ENCODE measurements around the gene ARHGAP10.

ARHGAP10 gene

GRCh38 chr4:148095346-148095923 lies 363.5 kb downstream of the ARHGAP10 start:
- intact Hi-C loops (cut with DNase I; ENCODE audit: low total_unique reads), result no loop called here
- no peak for DNase-seq
- Histone ChIP-seq H3K27ac (no peak overlapping the region), H3K27me3 (no peaks in the 10 kb centered on the region), H3K36me3 (peaks cover 0 to 27% (median 6%) of the 10 kb centered on the region in 3 donors), H3K4me3 (no peak overlapping the region), H3K4me1 (no peaks in the 10 kb centered on the region), H3K9me3 (no peaks in the 10 kb centered on the region)
- TF ChIP-seq, protein P1, sequence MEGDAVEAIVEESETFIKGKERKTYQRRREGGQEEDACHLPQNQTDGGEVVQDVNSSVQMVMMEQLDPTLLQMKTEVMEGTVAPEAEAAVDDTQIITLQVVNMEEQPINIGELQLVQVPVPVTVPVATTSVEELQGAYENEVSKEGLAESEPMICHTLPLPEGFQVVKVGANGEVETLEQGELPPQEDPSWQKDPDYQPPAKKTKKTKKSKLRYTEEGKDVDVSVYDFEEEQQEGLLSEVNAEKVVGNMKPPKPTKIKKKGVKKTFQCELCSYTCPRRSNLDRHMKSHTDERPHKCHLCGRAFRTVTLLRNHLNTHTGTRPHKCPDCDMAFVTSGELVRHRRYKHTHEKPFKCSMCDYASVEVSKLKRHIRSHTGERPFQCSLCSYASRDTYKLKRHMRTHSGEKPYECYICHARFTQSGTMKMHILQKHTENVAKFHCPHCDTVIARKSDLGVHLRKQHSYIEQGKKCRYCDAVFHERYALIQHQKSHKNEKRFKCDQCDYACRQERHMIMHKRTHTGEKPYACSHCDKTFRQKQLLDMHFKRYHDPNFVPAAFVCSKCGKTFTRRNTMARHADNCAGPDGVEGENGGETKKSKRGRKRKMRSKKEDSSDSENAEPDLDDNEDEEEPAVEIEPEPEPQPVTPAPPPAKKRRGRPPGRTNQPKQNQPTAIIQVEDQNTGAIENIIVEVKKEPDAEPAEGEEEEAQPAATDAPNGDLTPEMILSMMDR (IDR thresholded peaks at IDR 0.05), result no peak

DNA sequence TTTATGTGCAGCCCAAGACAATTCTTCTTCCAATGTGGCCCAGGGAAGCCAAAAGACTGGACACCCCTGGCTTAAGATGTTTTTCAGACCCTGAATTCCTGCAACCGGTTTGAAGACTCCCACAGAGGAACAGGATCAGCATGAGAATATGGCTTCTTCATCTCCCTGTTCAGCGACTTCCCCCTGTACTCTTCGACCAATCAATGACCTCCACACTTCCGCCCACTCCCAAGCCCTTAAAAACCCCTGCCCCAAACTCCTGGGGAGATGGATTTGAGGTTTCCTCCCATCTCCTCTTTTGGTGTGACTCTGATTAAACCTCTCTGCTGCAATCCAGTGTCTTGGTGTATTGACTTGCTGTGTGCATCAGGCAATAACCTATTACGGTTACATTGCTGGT lies 365.9 kb downstream of the ARHGAP10 start:
- TF ChIP-seq, protein P1 (IDR thresholded peaks at IDR 0.05), result no peak
- no peak overlapping the region for H3K4me3 ChIP-seq
- no peak overlapping the region for H3K27ac ChIP-seq
- H3K27me3 ChIP-seq, result no peaks in the 10 kb centered on the region
- H3K9me3 ChIP-seq, result no peaks in the 10 kb centered on the region
- peaks cover 0 to 21% (median 6%) of the 10 kb centered on the region in 3 donors for H3K36me3 ChIP-seq
- DNase-seq, result no peak
- no peaks in the 10 kb centered on the region for H3K4me1 ChIP-seq
- intact Hi-C loops (cut with DNase I; ENCODE audit: low total_unique reads), result no loop called here

DNA sequence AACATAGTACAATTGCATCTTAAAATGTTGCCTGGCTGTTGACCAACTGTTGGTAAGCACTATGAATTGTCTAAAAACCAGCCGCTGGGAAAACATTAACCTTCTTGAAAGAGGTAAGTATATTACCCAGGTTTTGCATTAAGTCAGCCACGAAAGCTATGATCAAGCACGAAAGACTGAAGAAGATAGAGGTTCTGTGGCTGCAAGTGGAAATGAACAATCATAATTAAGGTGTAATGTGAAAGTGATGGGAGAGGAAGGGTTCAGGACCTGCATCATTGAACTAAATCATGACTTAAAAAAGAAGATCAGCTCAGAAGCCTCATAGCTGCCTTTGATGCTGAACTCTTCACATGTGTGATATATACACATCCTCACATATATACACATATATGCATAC lies 369.3 kb downstream of the ARHGAP10 start:
- no peaks in the 10 kb centered on the region for H3K27me3 ChIP-seq
- intact Hi-C loops (cut with DNase I; ENCODE audit: low total_unique reads), result no loop called here
- no peak for DNase-seq
- no peaks in the 10 kb centered on the region for H3K9me3 ChIP-seq
- no peak overlapping the region for H3K4me3 ChIP-seq
- TF ChIP-seq, protein P1 (IDR thresholded peaks at IDR 0.05), result no peak
- no peaks in the 10 kb centered on the region for H3K4me1 ChIP-seq
- H3K27ac ChIP-seq, result no peak overlapping the region
- H3K36me3 ChIP-seq, result peaks cover 7 to 21% (median 14%) of the 10 kb centered on the region in 3 donors

DNA sequence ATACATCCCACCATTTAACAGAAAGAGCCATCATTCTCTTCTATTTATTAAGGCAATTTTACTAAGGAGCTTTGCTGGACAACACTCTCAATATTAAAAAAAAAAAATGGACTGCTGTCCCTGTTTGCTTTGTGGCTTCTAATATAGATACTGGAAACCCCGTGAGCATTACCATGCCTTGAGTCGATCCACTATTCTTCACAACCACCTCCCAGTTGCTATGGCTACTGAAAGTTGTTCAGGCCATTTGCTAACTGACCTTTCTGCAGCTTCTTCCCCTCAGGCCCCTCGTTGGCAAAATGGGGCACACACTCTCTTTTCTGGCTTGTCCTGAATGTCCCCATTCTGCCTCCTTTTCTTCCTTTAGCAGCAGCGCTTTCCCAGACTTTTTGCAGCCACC lies 369.9 kb downstream of the ARHGAP10 start:
- Histone ChIP-seq H3K27me3 (no peaks in the 10 kb centered on the region), H3K27ac (no peak overlapping the region), H3K9me3 (peaks cover 0 to 5% (median 0%) of the 10 kb centered on the region in 3 donors), H3K36me3 (peaks cover 7 to 19% (median 14%) of the 10 kb centered on the region in 3 donors), H3K4me1 (no peaks in the 10 kb centered on the region), H3K4me3 (no peak overlapping the region)
- TF ChIP-seq, protein P1 (IDR thresholded peaks at IDR 0.05), result no peak
- DNase-seq, result no peak
- intact Hi-C loops (cut with DNase I; ENCODE audit: low total_unique reads), result no loop called here

- no peak overlapping the region for H3K27ac ChIP-seq
These were observed 371.9 kb downstream of the ARHGAP10 start for GRCh38 chr4:148103597-148104355.

More at GRCh38 chr4:148103597-148104355, 371.9 kb downstream of the ARHGAP10 start:
- Histone ChIP-seq H3K36me3 (peaks cover 19 to 24% (median 23%) of the 10 kb centered on the region in 3 donors), H3K27me3 (no peaks in the 10 kb centered on the region), H3K4me3 (no peak overlapping the region), H3K9me3 (peaks cover 0 to 7% (median 0%) of the 10 kb centered on the region in 3 donors), H3K4me1 (no peaks in the 10 kb centered on the region)
- TF ChIP-seq, protein P1 (IDR thresholded peaks at IDR 0.05), result no peak
- intact Hi-C loops (cut with DNase I; ENCODE audit: low total_unique reads), result no loop called here
- DNase-seq, result no peak

All from tibial artery (tissue), 4 donors.